GM23248 (cell line): Measurements from ENCODE around the gene FAM221B.

Source experiments
- EZH2 ChIP-seq: fragments of 200-600 bp; sonication (generic); IDR thresholded peaks from 2 replicates; pipeline ENCODE4 v1.6.1; 2018; ENCODE audit warnings: antibody characterized with exemption, mild to moderate bottlenecking; ENCODE audit not compliant: insufficient read depth, poor library complexity, severe bottlenecking
- EZH2phosphoT487 ChIP-seq: fragments of 200-600 bp; sonication (generic); IDR thresholded peaks from 2 replicates; pipeline ENCODE4 v1.6.1; 2018; ENCODE audit warnings: antibody characterized with exemption, moderate library complexity, mild to moderate bottlenecking, low read depth; ENCODE audit not compliant: insufficient read depth

GRCh38 chr9:35844628-35845270 lies 16.2 kb upstream of the FAM221B start:
- TF ChIP-seq EZH2, result no peak
- TF ChIP-seq EZH2phosphoT487, result 0 out of 2 replicates have a peak, but pooled peaks have one; percentile 58
